Measurements from ENCODE around the gene ARHGAP28.

Gene ARHGAP28

GRCh38 chr18:6866552-6867085 is 137.1 kb downstream of the ARHGAP28 start:
- H3K9me3 ChIP-seq (ENCODE audit: control insufficient read depth, insufficient read depth, low read length): no peaks in the 10 kb centered on the region
- H3F3A ChIP-seq (ENCODE audit: control insufficient read depth, insufficient read depth): no peaks in the 10 kb centered on the region
- H3K4me3 ChIP-seq (ENCODE audit: low read length): no peak overlapping the region
- no peaks in the 10 kb centered on the region for H4K20me1 ChIP-seq (ENCODE audit: control insufficient read depth, insufficient read depth, low read depth, low read length)
- no peak for TF ChIP-seq CTCF (IDR thresholded peaks at IDR 0.05; ENCODE audit: low read depth, low read length, poor library complexity, severe bottlenecking)
- TF ChIP-seq EZH2phosphoT487 (IDR thresholded peaks at IDR 0.05; ENCODE audit: borderline replicate concordance, low read length): no peak
- no peaks in the 10 kb centered on the region for H3K27me3 ChIP-seq (ENCODE audit: control insufficient read depth, low read length)
- H3K4me2 ChIP-seq (ENCODE audit: low read length): no peak overlapping the region
- H3K9me2 ChIP-seq (replicated peaks; ENCODE audit: control insufficient read depth, low read length): no peaks in the 10 kb centered on the region
- no peaks in the 10 kb centered on the region for H3K36me3 ChIP-seq (ENCODE audit: control insufficient read depth, low read length)
- H3K79me2 ChIP-seq (ENCODE audit: control insufficient read depth, low read length): no peaks in the 10 kb centered on the region
- H3K27ac ChIP-seq (ENCODE audit: low read depth, low read length): no peak overlapping the region
- no peaks in the 10 kb centered on the region for H3K4me1 ChIP-seq (ENCODE audit: control insufficient read depth, low read length)

GRCh38 chr18:6868033-6868432 is 138.5 kb downstream of the ARHGAP28 start:
- Histone ChIP-seq H3K4me2 (ENCODE audit: low read length) (no peak overlapping the region), H3K9me2 (replicated peaks; ENCODE audit: control insufficient read depth, low read length) (no peaks in the 10 kb centered on the region), H4K20me1 (ENCODE audit: control insufficient read depth, insufficient read depth, low read depth, low read length) (no peaks in the 10 kb centered on the region), H3K79me2 (ENCODE audit: control insufficient read depth, low read length) (no peaks in the 10 kb centered on the region), H3K36me3 (ENCODE audit: control insufficient read depth, low read length) (no peaks in the 10 kb centered on the region), H3K4me3 (ENCODE audit: low read length) (no peak overlapping the region), H3K27me3 (ENCODE audit: control insufficient read depth, low read length) (no peaks in the 10 kb centered on the region), H3F3A (ENCODE audit: control insufficient read depth, insufficient read depth) (no peaks in the 10 kb centered on the region), H3K9me3 (ENCODE audit: control insufficient read depth, insufficient read depth, low read length) (no peaks in the 10 kb centered on the region), H3K27ac (ENCODE audit: low read depth, low read length) (no peak overlapping the region), H3K4me1 (ENCODE audit: control insufficient read depth, low read length) (no peaks in the 10 kb centered on the region)
- TF ChIP-seq CTCF (IDR thresholded peaks at IDR 0.05; ENCODE audit: low read depth, low read length, poor library complexity, severe bottlenecking): no peak
- no peak for TF ChIP-seq EZH2phosphoT487 (IDR thresholded peaks at IDR 0.05; ENCODE audit: borderline replicate concordance, low read length)

GRCh38 chr18:6871566-6871965 is 142.1 kb downstream of the ARHGAP28 start:
- H3K79me2 ChIP-seq (ENCODE audit: control insufficient read depth, low read length): no peaks in the 10 kb centered on the region
- H3K36me3 ChIP-seq (ENCODE audit: control insufficient read depth, low read length): no peaks in the 10 kb centered on the region
- H3K9me3 ChIP-seq (ENCODE audit: control insufficient read depth, insufficient read depth, low read length): no peaks in the 10 kb centered on the region
- H3K9me2 ChIP-seq (replicated peaks; ENCODE audit: control insufficient read depth, low read length): no peaks in the 10 kb centered on the region
- no peaks in the 10 kb centered on the region for H3K27me3 ChIP-seq (ENCODE audit: control insufficient read depth, low read length)
- H4K20me1 ChIP-seq (ENCODE audit: control insufficient read depth, insufficient read depth, low read depth, low read length): no peaks in the 10 kb centered on the region
- no peak overlapping the region for H3K4me3 ChIP-seq (ENCODE audit: low read length)
- H3K4me1 ChIP-seq (ENCODE audit: control insufficient read depth, low read length): no peaks in the 10 kb centered on the region
- H3K27ac ChIP-seq (ENCODE audit: low read depth, low read length): no peak overlapping the region
- TF ChIP-seq EZH2phosphoT487 (IDR thresholded peaks at IDR 0.05; ENCODE audit: borderline replicate concordance, low read length): no peak
- no peak for TF ChIP-seq CTCF (IDR thresholded peaks at IDR 0.05; ENCODE audit: low read depth, low read length, poor library complexity, severe bottlenecking)
- no peaks in the 10 kb centered on the region for H3F3A ChIP-seq (ENCODE audit: control insufficient read depth, insufficient read depth)
- no peak overlapping the region for H3K4me2 ChIP-seq (ENCODE audit: low read length)
